GM12875 (cell line): Measurements from ENCODE around the gene HOXD10.
A peak's percentile ranks its signal among the peaks of the same experiment; 100 is the strongest.

Source experiments
- H3K4me3 ChIP-seq: one replicate; pipeline ENCODE4 v1.5.1; 2011; ENCODE audit warnings: low read depth, low read length, control low read depth
- CTCF ChIP-seq: IDR thresholded peaks from 2 replicates; pipeline ENCODE4 v1.5.1; 2011; ENCODE audit warnings: low read depth, mild to moderate bottlenecking, control low read depth, inconsistent platforms, low read length, moderate library complexity, borderline replicate concordance; ENCODE audit not compliant: insufficient read depth

The HOXD10 gene

GRCh38 chr2:176132205-176133171 is 15.9 kb downstream of the HOXD10 start:
- no peak overlapping the region for H3K4me3 ChIP-seq
- TF ChIP-seq CTCF, result no peak

GRCh38 chr2:176133389-176133788 is 16.8 kb downstream of the HOXD10 start:
- H3K4me3 ChIP-seq, result no peak overlapping the region
- TF ChIP-seq CTCF, result no peak

GRCh38 chr2:176134035-176134434 is 17.5 kb downstream of the HOXD10 start:
- no peak for TF ChIP-seq CTCF
- H3K4me3 ChIP-seq, result no peak overlapping the region

- TF ChIP-seq CTCF, result no peak
- no peak overlapping the region for H3K4me3 ChIP-seq
These were observed 18.5 kb downstream of the HOXD10 start for GRCh38 chr2:176135035-176135440.

GRCh38 chr2:176136374-176137251 is 20.0 kb downstream of the HOXD10 start:
- no peak for TF ChIP-seq CTCF
- peak overlapping the region; percentile 12 for H3K4me3 ChIP-seq

GRCh38 chr2:176137252-176137580 is 20.6 kb downstream of the HOXD10 start:
- TF ChIP-seq CTCF, result no peak
- H3K4me3 ChIP-seq, result no peak overlapping the region
